WTC11 (cell line): Measurements from ENCODE around the gene TIAM2. TPM values are rescaled to one million over a fixed set of nuclear protein-coding genes. Genes with fewer than 3 reads are reported as not detected.

Experiments
- ATAC-seq: fragments of 200-7000 bp; cut with Tn5 transposase; 2 replicates; pipeline ENCODE4 v1.10.0; 2021; ENCODE audit warnings: mild to moderate bottlenecking, moderate library complexity
- CTCF ChIA-PET: fragments of 300-600 bp; sonication (Branson Sonifier 250); formaldehyde crosslinking; loops from one replicate; lab custom pipeline; 2021; ENCODE audit warnings: antibody characterized with exemption; lab: Charles Lee
- POLR2A ChIA-PET: fragments of 350-600 bp; sonication (Branson Sonifier 250); formaldehyde crosslinking; loops from one replicate; lab custom pipeline; 2021; ENCODE audit warnings: antibody characterized with exemption; lab: Charles Lee
- DNase-seq: peaks from one replicate; pipeline ENCODE4 v3.0.0; 2021; ENCODE audit warnings: low spot score
- H3K27ac Mint-ChIP-seq: 2 replicates; pipeline ENCODE4 v1.8.0; 2021; ENCODE audit warnings: mixed read lengths
- H3K27me3 Mint-ChIP-seq: 2 replicates; pipeline ENCODE4 v1.8.0; 2021; ENCODE audit warnings: low read depth, mild to moderate bottlenecking, moderate library complexity, mixed read lengths
- H3K36me3 Mint-ChIP-seq: 2 replicates; pipeline ENCODE4 v1.8.0; 2021; ENCODE audit warnings: mixed read lengths
- H3K4me1 Mint-ChIP-seq: 2 replicates; pipeline ENCODE4 v1.8.0; 2022; ENCODE audit warnings: mixed read lengths
- H3K4me3 Mint-ChIP-seq: 2 replicates; pipeline ENCODE4 v1.8.0; 2021; ENCODE audit warnings: mild to moderate bottlenecking, moderate library complexity, mixed read lengths
- H3K9me3 Mint-ChIP-seq: 2 replicates; pipeline ENCODE4 v1.8.0; 2021; ENCODE audit warnings: mixed read lengths
- CREM ChIP-seq: sonication (generic); formaldehyde crosslinking; IDR thresholded peaks from 2 replicates; pipeline ENCODE4 v1.8.1; 2022; ENCODE audit warnings: mild to moderate bottlenecking, missing genetic modification reagents, moderate library complexity
- CTCF ChIP-seq: fragments of 200-600 bp; IDR thresholded peaks from 2 replicates; pipeline ENCODE4 v1.8.0; 2022; ENCODE audit warnings: antibody characterized with exemption
- E2F5 ChIP-seq: sonication (generic); formaldehyde crosslinking; IDR thresholded peaks from 2 replicates; pipeline ENCODE4 v1.8.1; 2022; ENCODE audit warnings: mild to moderate bottlenecking, moderate library complexity, missing genetic modification reagents
- EMX1 ChIP-seq: fragments of 250-450 bp; sonication (Bioruptor Pico); IDR thresholded peaks from 2 replicates; pipeline ENCODE4 v1.8.0; 2021; ENCODE audit warnings: mild to moderate bottlenecking
- ESRRA ChIP-seq: sonication (generic); formaldehyde crosslinking; IDR thresholded peaks from 2 replicates; pipeline ENCODE4 v1.8.1; 2022; ENCODE audit warnings: mild to moderate bottlenecking, missing genetic modification reagents, borderline replicate concordance
- GRHL2 ChIP-seq: fragments of 250-450 bp; sonication (Bioruptor Pico); IDR thresholded peaks from 2 replicates; pipeline ENCODE4 v1.8.0; 2022; ENCODE audit warnings: mild to moderate bottlenecking, moderate library complexity; ENCODE audit not compliant: insufficient replicate concordance, severe bottlenecking
- KAT7 ChIP-seq: sonication (generic); formaldehyde crosslinking; IDR thresholded peaks from 2 replicates; pipeline ENCODE4 v1.8.1; 2023; ENCODE audit warnings: missing genetic modification reagents, mild to moderate bottlenecking, borderline replicate concordance
- MYBL2 ChIP-seq: sonication (generic); formaldehyde crosslinking; IDR thresholded peaks from 2 replicates; pipeline ENCODE4 v1.8.1; 2023; ENCODE audit warnings: mild to moderate bottlenecking, moderate library complexity, missing genetic modification reagents
- NR2C2 ChIP-seq: sonication (generic); formaldehyde crosslinking; IDR thresholded peaks from 2 replicates; pipeline ENCODE4 v1.8.0; 2022; ENCODE audit warnings: mild to moderate bottlenecking, missing genetic modification reagents
- SOX15 ChIP-seq: fragments of 250-450 bp; sonication (Bioruptor Pico); IDR thresholded peaks from 2 replicates; pipeline ENCODE4 v1.9.0; 2021; ENCODE audit warnings: mild to moderate bottlenecking
- ZBTB43 ChIP-seq: sonication (generic); formaldehyde crosslinking; IDR thresholded peaks from 2 replicates; pipeline ENCODE4 v1.8.1; 2023; ENCODE audit warnings: mild to moderate bottlenecking, missing genetic modification reagents
- ZNF138 ChIP-seq: sonication (generic); formaldehyde crosslinking; conservative IDR thresholded peaks from 2 replicates; pipeline ENCODE4 v1.8.1; 2022; ENCODE audit warnings: mild to moderate bottlenecking, moderate library complexity, missing genetic modification reagents
- ZNF263 ChIP-seq: sonication (generic); formaldehyde crosslinking; IDR thresholded peaks from 2 replicates; pipeline ENCODE4 v1.8.1; 2022; ENCODE audit warnings: low read depth, mild to moderate bottlenecking, moderate library complexity, missing genetic modification reagents
- total RNA-seq: library from RNA; stranded (reverse); gene quantifications from 3 replicates; pipeline ENCODE4 v1.2.3, GENCODE V29; 2021
- TF ChIP-seq, protein P1 (sequence below): sonication (generic); formaldehyde crosslinking; IDR thresholded peaks from 2 replicates; pipeline ENCODE4 v1.8.1; 2022; ENCODE audit warnings: missing genetic modification reagents, borderline replicate concordance
- TF ChIP-seq, protein P2 (sequence below): sonication (generic); formaldehyde crosslinking; IDR thresholded peaks from 2 replicates; pipeline ENCODE4 v1.8.0; 2023; ENCODE audit warnings: missing genetic modification reagents
- TF ChIP-seq, protein P3 (sequence below): sonication (generic); formaldehyde crosslinking; IDR thresholded peaks from 2 replicates; pipeline ENCODE4 v1.8.0; 2022; ENCODE audit warnings: mild to moderate bottlenecking, missing genetic modification reagents
- TF ChIP-seq, protein P4 (sequence below): sonication (generic); formaldehyde crosslinking; IDR thresholded peaks from 2 replicates; pipeline ENCODE4 v1.8.1; 2023; ENCODE audit warnings: mild to moderate bottlenecking, missing genetic modification reagents, moderate library complexity

Gene TIAM2
- total RNA-seq, 1 experiment from 2014 or later, result 15.1 TPM

- TF ChIP-seq EMX1 (CRISPR knock-in tag) (no peak), ZNF263 (CRISPR knock-in tag) (no peak), SOX15 (CRISPR knock-in tag) (no peak)
- TF ChIP-seq, all 79 proteins: peak for 0
Observed at GRCh38 chr6:155064303-155064702, 69.2 kb downstream of the TIAM2 start (continued).

DNA sequence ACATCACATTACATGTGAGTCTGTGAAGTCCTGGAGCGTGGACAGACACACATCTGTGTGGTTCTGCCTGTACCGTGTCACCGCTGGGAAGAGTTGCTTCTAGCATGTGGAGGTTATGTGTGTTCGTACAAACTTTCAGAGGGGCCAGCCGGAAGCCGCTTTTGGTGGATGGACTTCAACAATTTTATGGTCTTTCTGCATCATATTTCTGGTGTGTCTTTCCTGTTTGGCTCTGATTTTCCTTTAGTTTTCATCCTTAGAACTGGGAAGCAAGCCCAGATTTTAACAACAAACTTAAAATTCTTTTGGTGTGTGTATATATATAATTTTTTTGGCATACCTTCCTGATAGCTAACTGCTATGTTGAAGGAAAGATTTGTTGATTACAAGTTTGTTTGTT, 71.2 kb downstream of the TIAM2 start:
- CTCF ChIA-PET, result no interaction called here
- Mint-ChIP-seq H3K4me1 (peaks cover 31% of the 10 kb centered on the region), H3K27ac (peak overlapping the region; percentile 69), H3K9me3 (peaks cover 3% of the 10 kb centered on the region), H3K36me3 (peaks cover 5% of the 10 kb centered on the region), H3K4me3 (no peak overlapping the region), H3K27me3 (no peaks in the 10 kb centered on the region)
- DNase-seq, result no peak
- ATAC-seq, result no peak
- POLR2A ChIA-PET, result no interaction called here
- TF ChIP-seq, protein P1, sequence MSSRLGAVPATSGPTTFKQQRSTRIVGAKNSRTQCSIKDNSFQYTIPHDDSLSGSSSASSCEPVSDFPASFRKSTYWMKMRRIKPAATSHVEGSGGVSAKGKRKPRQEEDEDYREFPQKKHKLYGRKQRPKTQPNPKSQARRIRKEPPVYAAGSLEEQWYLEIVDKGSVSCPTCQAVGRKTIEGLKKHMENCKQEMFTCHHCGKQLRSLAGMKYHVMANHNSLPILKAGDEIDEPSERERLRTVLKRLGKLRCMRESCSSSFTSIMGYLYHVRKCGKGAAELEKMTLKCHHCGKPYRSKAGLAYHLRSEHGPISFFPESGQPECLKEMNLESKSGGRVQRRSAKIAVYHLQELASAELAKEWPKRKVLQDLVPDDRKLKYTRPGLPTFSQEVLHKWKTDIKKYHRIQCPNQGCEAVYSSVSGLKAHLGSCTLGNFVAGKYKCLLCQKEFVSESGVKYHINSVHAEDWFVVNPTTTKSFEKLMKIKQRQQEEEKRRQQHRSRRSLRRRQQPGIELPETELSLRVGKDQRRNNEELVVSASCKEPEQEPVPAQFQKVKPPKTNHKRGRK, result no peak
- TF ChIP-seq GRHL2 (CRISPR knock-in tag), result no peak
- no peak for TF ChIP-seq E2F5
- TF ChIP-seq CTCF, result no peak
- TF ChIP-seq KAT7 (CRISPR knock-in tag), result no peak
- no peak for TF ChIP-seq ZNF138
- no peak for TF ChIP-seq ESRRA (CRISPR knock-in tag)
- no peak for TF ChIP-seq NR2C2 (CRISPR knock-in tag)
- TF ChIP-seq, protein P2, sequence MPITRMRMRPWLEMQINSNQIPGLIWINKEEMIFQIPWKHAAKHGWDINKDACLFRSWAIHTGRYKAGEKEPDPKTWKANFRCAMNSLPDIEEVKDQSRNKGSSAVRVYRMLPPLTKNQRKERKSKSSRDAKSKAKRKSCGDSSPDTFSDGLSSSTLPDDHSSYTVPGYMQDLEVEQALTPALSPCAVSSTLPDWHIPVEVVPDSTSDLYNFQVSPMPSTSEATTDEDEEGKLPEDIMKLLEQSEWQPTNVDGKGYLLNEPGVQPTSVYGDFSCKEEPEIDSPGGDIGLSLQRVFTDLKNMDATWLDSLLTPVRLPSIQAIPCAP (CRISPR knock-in tag), result no peak
- TF ChIP-seq, protein P3, sequence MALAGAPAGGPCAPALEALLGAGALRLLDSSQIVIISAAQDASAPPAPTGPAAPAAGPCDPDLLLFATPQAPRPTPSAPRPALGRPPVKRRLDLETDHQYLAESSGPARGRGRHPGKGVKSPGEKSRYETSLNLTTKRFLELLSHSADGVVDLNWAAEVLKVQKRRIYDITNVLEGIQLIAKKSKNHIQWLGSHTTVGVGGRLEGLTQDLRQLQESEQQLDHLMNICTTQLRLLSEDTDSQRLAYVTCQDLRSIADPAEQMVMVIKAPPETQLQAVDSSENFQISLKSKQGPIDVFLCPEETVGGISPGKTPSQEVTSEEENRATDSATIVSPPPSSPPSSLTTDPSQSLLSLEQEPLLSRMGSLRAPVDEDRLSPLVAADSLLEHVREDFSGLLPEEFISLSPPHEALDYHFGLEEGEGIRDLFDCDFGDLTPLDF (CRISPR knock-in tag), result no peak
- TF ChIP-seq MYBL2, result no peak
- TF ChIP-seq EMX1 (CRISPR knock-in tag), result no peak
- TF ChIP-seq, protein P4, sequence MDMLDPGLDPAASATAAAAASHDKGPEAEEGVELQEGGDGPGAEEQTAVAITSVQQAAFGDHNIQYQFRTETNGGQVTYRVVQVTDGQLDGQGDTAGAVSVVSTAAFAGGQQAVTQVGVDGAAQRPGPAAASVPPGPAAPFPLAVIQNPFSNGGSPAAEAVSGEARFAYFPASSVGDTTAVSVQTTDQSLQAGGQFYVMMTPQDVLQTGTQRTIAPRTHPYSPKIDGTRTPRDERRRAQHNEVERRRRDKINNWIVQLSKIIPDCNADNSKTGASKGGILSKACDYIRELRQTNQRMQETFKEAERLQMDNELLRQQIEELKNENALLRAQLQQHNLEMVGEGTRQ (CRISPR knock-in tag), result no peak
- no peak for TF ChIP-seq ZBTB43 (CRISPR knock-in tag)
- TF ChIP-seq CREM (CRISPR knock-in tag), result no peak
